Hindlimb muscle (tissue), 1 donor: Measurements from ENCODE around the gene NDOR1. TPM values are rescaled to one million over a fixed set of nuclear protein-coding genes. Genes with fewer than 3 reads are reported as not detected.

ENCODE experiments used
- DNase-seq: peaks from one replicate; pipeline ENCODE4 v3.0.0-alpha.2; 2013
- polyA plus RNA-seq: library from polyadenylated mRNA; unstranded; fragments of 120-200 nt; gene quantifications from one replicate; pipeline ENCODE4 v1.2.1, GENCODE V29; 2013; ENCODE audit not compliant: insufficient read length

The NDOR1 gene
- polyA plus RNA-seq, 1 donor = 10.5 TPM

GRCh38 chr9:137167747-137168572, 37.5 kb upstream of the NDOR1 start:
- no peak for DNase-seq

- DNase-seq = no peak
Measured at GRCh38 chr9:137168573-137168903, 37.0 kb upstream of the NDOR1 start.

GRCh38 chr9:137168904-137169856, 36.3 kb upstream of the NDOR1 start:
- DNase-seq = peak; percentile 48

- DNase-seq = no peak
Measured at GRCh38 chr9:137169896-137170358, 35.6 kb upstream of the NDOR1 start, which contains the start of gene LRRC26. Gene LRRC26 (minus strand): TSS chr9:137170051. CDS start chr9:137169943, 108 bp downstream.

- no peak for DNase-seq
Measured at GRCh38 chr9:137170486-137171148, 34.9 kb upstream of the NDOR1 start.

- no peak for DNase-seq
Measured at GRCh38 chr9:137171149-137171900, 34.2 kb upstream of the NDOR1 start.

GRCh38 chr9:137172901-137173795, 32.4 kb upstream of the NDOR1 start:
- no peak for DNase-seq

GRCh38 chr9:137173796-137174664, 31.5 kb upstream of the NDOR1 start:
- DNase-seq = no peak

GRCh38 chr9:137174722-137175293, 30.7 kb upstream of the NDOR1 start:
- DNase-seq = no peak

GRCh38 chr9:137175345-137175961, 30.0 kb upstream of the NDOR1 start:
- DNase-seq = no peak

- no peak for DNase-seq
Measured at GRCh38 chr9:137176302-137177182, 29.0 kb upstream of the NDOR1 start.

GRCh38 chr9:137178201-137178938, 27.1 kb upstream of the NDOR1 start:
- DNase-seq = no peak

- DNase-seq = no peak
Measured at GRCh38 chr9:137178939-137179630, 26.4 kb upstream of the NDOR1 start.

- DNase-seq = no peak
Measured at GRCh38 chr9:137179761-137180160, 25.7 kb upstream of the NDOR1 start.

- DNase-seq = no peak
Measured at GRCh38 chr9:137180491-137180890, 25.0 kb upstream of the NDOR1 start.

GRCh38 chr9:137181680-137182079, 23.8 kb upstream of the NDOR1 start:
- DNase-seq = no peak

GRCh38 chr9:137182836-137183235, 22.7 kb upstream of the NDOR1 start:
- DNase-seq = no peak
